ENCODE results near the gene MAN2B1. TPM values are rescaled to one million over a fixed set of nuclear protein-coding genes. Genes with fewer than 3 reads are reported as not detected.

The MAN2B1 gene
- total RNA-seq, 3 donors from 2014 or later (not counting 1 experiment from before 2014, with no cell fraction given), result 107 to 118 (median 112) TPM

GRCh38 chr19:12641456-12641855 lies 25.1 kb downstream of the MAN2B1 start:
- ATAC-seq (no peak), DNase-seq (no peak)
- H3K27me3 Mint-ChIP-seq (ENCODE audit: low read depth in 2 of 2), result no peaks in the 10 kb centered on the region
- no peak overlapping the region for H3K4me3 Mint-ChIP-seq
- WGBS (ENCODE audit: insufficient coverage), result 91% methylated on average over 13 of the region's 13 CpGs
- H3K4me1 Mint-ChIP-seq, result peaks cover 7 to 9% of the 10 kb centered on the region in 2 donors
- peaks cover 11% of the 10 kb centered on the region for H3K4me1 ChIP-seq (ENCODE audit: control insufficient read depth, insufficient read depth, low read length)
- no peaks in the 10 kb centered on the region for H3K9me3 ChIP-seq (ENCODE audit: control insufficient read depth, insufficient read depth, low read length)
- no peak overlapping the region for H3K27ac ChIP-seq (ENCODE audit: low read length)
- no peak overlapping the region for H3K27ac Mint-ChIP-seq
- H3K4me3 ChIP-seq (ENCODE audit: low read length), result no peak overlapping the region
- TF ChIP-seq, protein P1, sequence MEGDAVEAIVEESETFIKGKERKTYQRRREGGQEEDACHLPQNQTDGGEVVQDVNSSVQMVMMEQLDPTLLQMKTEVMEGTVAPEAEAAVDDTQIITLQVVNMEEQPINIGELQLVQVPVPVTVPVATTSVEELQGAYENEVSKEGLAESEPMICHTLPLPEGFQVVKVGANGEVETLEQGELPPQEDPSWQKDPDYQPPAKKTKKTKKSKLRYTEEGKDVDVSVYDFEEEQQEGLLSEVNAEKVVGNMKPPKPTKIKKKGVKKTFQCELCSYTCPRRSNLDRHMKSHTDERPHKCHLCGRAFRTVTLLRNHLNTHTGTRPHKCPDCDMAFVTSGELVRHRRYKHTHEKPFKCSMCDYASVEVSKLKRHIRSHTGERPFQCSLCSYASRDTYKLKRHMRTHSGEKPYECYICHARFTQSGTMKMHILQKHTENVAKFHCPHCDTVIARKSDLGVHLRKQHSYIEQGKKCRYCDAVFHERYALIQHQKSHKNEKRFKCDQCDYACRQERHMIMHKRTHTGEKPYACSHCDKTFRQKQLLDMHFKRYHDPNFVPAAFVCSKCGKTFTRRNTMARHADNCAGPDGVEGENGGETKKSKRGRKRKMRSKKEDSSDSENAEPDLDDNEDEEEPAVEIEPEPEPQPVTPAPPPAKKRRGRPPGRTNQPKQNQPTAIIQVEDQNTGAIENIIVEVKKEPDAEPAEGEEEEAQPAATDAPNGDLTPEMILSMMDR (IDR thresholded peaks at IDR 0.05), result no peak
- H3K36me3 ChIP-seq (ENCODE audit: control insufficient read depth, insufficient read depth, low read length), result no peaks in the 10 kb centered on the region
- intact Hi-C loops (cut with micrococcal nuclease), result loop anchor here (2.0 kb wide), 1 partner anchor 31 kb away; no protein-coding TSS in a partner anchor
- no peaks in the 10 kb centered on the region for H3K27me3 ChIP-seq (ENCODE audit: control insufficient read depth, insufficient read depth, low read length)
- no peaks in the 10 kb centered on the region for H3K9me3 Mint-ChIP-seq
- no peaks in the 10 kb centered on the region for H3K36me3 Mint-ChIP-seq

- WGBS (ENCODE audit: insufficient coverage), result 11% methylated on average over 39 of the region's 39 CpGs
- Histone ChIP-seq H3K27me3 (ENCODE audit: control insufficient read depth, insufficient read depth, low read length) (no peaks in the 10 kb centered on the region), H3K9me3 (ENCODE audit: control insufficient read depth, insufficient read depth, low read length) (no peaks in the 10 kb centered on the region), H3K4me3 (ENCODE audit: low read length) (peak overlapping the region; percentile 19), H3K36me3 (ENCODE audit: control insufficient read depth, insufficient read depth, low read length) (no peaks in the 10 kb centered on the region), H3K27ac (ENCODE audit: low read length) (no peak overlapping the region), H3K4me1 (ENCODE audit: control insufficient read depth, insufficient read depth, low read length) (peaks cover 11% of the 10 kb centered on the region)
- H3K4me1 Mint-ChIP-seq, result peaks cover 7 to 13% of the 10 kb centered on the region in 2 donors
- peak overlapping the region; percentile 62 for H3K4me3 Mint-ChIP-seq
- no peaks in the 10 kb centered on the region for H3K27me3 Mint-ChIP-seq (ENCODE audit: low read depth in 2 of 2)
- intact Hi-C loops (cut with micrococcal nuclease), result loop anchor here (2.0 kb wide), 1 partner anchor 33 kb away; no protein-coding TSS in a partner anchor
- H3K36me3 Mint-ChIP-seq, result no peaks in the 10 kb centered on the region
- peak overlapping the region; percentile 56 to 87 for H3K27ac Mint-ChIP-seq
- TF ChIP-seq, protein P1 (IDR thresholded peaks at IDR 0.05), result peak; percentile 74
- DNase-seq (peak; percentile 74 to 89), ATAC-seq (peak; percentile 96)
- H3K9me3 Mint-ChIP-seq, result no peaks in the 10 kb centered on the region
Measured at GRCh38 chr19:12639901-12640613, 26.5 kb downstream of the MAN2B1 start.

- no peak overlapping the region for H3K27ac Mint-ChIP-seq
- TF ChIP-seq, protein P1 (IDR thresholded peaks at IDR 0.05), result no peak
- H3K9me3 Mint-ChIP-seq, result no peaks in the 10 kb centered on the region
- peaks cover 14% of the 10 kb centered on the region in 2 donors for H3K4me1 Mint-ChIP-seq
- intact Hi-C loops (cut with micrococcal nuclease), result no loop called here
- no peak overlapping the region for H3K27ac ChIP-seq (ENCODE audit: low read length)
- DNase-seq (no peak), ATAC-seq (no peak)
- no peaks in the 10 kb centered on the region for H3K27me3 Mint-ChIP-seq (ENCODE audit: low read depth in 2 of 2)
- H3K36me3 Mint-ChIP-seq, result no peaks in the 10 kb centered on the region
- H3K4me3 Mint-ChIP-seq, result no peak overlapping the region
- H3K9me3 ChIP-seq (ENCODE audit: control insufficient read depth, insufficient read depth, low read length), result no peaks in the 10 kb centered on the region
- WGBS (ENCODE audit: insufficient coverage), result 98% methylated on average over 22 of the region's 22 CpGs
- peaks cover 11% of the 10 kb centered on the region for H3K4me1 ChIP-seq (ENCODE audit: control insufficient read depth, insufficient read depth, low read length)
- H3K27me3 ChIP-seq (ENCODE audit: control insufficient read depth, insufficient read depth, low read length), result no peaks in the 10 kb centered on the region
- H3K36me3 ChIP-seq (ENCODE audit: control insufficient read depth, insufficient read depth, low read length), result no peaks in the 10 kb centered on the region
- no peak overlapping the region for H3K4me3 ChIP-seq (ENCODE audit: low read length)
Measured at GRCh38 chr19:12638611-12639182, 27.8 kb downstream of the MAN2B1 start.
